Ishikawa (cell line): ENCODE data around the gene FIGN.

Experiments used
- CEBPB ChIP-seq: IDR thresholded peaks from 2 replicates; pipeline ENCODE4 v1.6.1; 2012
- CREB1 ChIP-seq: IDR thresholded peaks from 2 replicates; pipeline ENCODE4 v1.6.1; 2012; ENCODE audit warnings: low read depth
- EGR1 ChIP-seq: IDR thresholded peaks from 2 replicates; pipeline ENCODE4 v1.6.1; 2012
- EP300 ChIP-seq: IDR thresholded peaks from 2 replicates; pipeline ENCODE4 v1.6.1; 2012; ENCODE audit warnings: borderline replicate concordance
- FOXM1 ChIP-seq: IDR thresholded peaks from 2 replicates; pipeline ENCODE4 v1.6.1; 2012; ENCODE audit warnings: low read depth, borderline replicate concordance
- NFIC ChIP-seq: IDR thresholded peaks from 2 replicates; pipeline ENCODE4 v1.6.1; 2012
- RAD21 ChIP-seq: IDR thresholded peaks from 2 replicates; pipeline ENCODE4 v1.6.1; 2012; ENCODE audit warnings: low read depth
- TAF1 ChIP-seq: IDR thresholded peaks from 2 replicates; pipeline ENCODE4 v1.6.1; 2012; ENCODE audit warnings: low read depth, mild to moderate bottlenecking
- TCF12 ChIP-seq: IDR thresholded peaks from 2 replicates; pipeline ENCODE4 v1.6.1; 2012; ENCODE audit warnings: low read depth
- TEAD4 ChIP-seq: IDR thresholded peaks from 2 replicates; pipeline ENCODE4 v1.6.1; 2012
- YY1 ChIP-seq: IDR thresholded peaks from 2 replicates; pipeline ENCODE4 v1.6.1; 2012; ENCODE audit warnings: low read depth
- ZBTB7A ChIP-seq: IDR thresholded peaks from 2 replicates; pipeline ENCODE4 v1.6.1; 2012; ENCODE audit warnings: low read depth
- TF ChIP-seq, protein P1 (sequence below): IDR thresholded peaks from 2 replicates; pipeline ENCODE4 v1.6.1; 2012
- TF ChIP-seq, protein P2 (sequence below): IDR thresholded peaks from 2 replicates; pipeline ENCODE4 v1.6.1; 2012
- TF ChIP-seq, protein P3 (sequence below): IDR thresholded peaks from 2 replicates; pipeline ENCODE4 v1.6.1; 2012; ENCODE audit warnings: low read depth, mild to moderate bottlenecking

FIGN gene

DNA sequence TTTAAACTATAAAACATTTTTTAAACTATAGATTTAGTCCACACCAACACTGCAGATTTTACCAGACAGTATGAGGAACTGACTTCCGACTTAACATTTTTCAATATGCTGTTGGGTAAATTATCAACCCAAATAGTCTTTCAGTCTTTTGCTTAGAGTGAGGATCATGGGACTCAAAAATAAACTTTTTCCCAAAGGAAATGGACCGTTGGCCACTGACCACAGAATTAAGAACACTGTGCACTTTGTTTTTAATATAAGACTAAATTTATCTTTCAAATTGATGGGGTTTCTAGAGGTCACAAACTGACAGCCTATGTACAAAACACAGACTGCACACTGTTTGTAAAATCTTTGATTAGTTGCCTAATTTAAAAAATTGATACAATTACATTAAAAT, 44.9 kb downstream of the FIGN start:
- TF ChIP-seq CREB1 (no peak), ZBTB7A (no peak), FOXM1 (no peak), RAD21 (no peak), YY1 (no peak), EGR1 (no peak), NFIC (no peak)

DNA sequence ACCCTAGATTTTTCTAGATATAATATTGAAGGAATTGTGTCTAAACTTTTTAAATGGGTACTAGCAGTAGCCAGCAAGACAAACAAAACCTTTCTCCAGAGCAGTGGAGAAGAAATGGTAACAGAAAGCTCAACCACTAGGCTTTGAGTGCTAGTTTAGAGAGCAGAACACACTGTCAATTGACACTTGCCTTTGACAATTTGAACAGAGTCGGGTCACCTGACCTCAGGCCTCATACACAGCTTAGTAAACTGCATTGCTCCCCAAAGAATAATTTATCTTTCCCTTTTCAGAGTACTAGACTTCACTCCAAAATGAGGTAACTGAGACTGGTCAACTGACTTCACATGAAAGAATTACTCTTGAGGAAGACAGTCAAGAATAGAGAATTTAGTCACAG, 48.6 kb downstream of the FIGN start:
- no peak for TF ChIP-seq YY1
- TF ChIP-seq, protein P1, sequence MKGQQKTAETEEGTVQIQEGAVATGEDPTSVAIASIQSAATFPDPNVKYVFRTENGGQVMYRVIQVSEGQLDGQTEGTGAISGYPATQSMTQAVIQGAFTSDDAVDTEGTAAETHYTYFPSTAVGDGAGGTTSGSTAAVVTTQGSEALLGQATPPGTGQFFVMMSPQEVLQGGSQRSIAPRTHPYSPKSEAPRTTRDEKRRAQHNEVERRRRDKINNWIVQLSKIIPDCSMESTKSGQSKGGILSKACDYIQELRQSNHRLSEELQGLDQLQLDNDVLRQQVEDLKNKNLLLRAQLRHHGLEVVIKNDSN = 0 out of 2 replicates have a peak, but pooled peaks have one; percentile 15

DNA sequence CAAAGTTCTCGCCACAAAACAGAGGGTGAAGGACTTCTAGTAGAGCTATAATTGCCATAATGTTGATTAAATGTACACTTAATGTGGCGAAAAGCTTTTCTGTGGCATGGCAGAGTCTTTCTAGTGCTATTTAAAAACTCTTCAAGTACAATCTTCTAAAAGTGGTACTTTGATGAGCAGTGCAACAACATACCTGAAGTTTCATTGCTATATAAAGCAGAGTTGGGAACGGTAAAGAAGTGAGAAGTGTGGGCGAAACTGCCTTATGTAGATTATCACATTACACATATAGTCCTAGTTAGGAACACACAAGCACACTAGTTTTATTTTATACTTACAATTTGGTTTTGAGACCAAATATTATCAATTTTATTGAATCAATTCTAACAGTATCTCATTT, 49.5 kb downstream of the FIGN start:
- TF ChIP-seq YY1 (no peak), EP300 (no peak), FOXM1 (no peak), CREB1 (no peak), CEBPB (no peak), NFIC (no peak), TEAD4 (no peak), EGR1 (no peak), RAD21 (no peak), TAF1 (no peak), TCF12 (no peak), ZBTB7A (no peak)
- TF ChIP-seq, protein P2, sequence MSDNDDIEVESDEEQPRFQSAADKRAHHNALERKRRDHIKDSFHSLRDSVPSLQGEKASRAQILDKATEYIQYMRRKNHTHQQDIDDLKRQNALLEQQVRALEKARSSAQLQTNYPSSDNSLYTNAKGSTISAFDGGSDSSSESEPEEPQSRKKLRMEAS = no peak
- TF ChIP-seq, protein P1 = no peak
- TF ChIP-seq, protein P3, sequence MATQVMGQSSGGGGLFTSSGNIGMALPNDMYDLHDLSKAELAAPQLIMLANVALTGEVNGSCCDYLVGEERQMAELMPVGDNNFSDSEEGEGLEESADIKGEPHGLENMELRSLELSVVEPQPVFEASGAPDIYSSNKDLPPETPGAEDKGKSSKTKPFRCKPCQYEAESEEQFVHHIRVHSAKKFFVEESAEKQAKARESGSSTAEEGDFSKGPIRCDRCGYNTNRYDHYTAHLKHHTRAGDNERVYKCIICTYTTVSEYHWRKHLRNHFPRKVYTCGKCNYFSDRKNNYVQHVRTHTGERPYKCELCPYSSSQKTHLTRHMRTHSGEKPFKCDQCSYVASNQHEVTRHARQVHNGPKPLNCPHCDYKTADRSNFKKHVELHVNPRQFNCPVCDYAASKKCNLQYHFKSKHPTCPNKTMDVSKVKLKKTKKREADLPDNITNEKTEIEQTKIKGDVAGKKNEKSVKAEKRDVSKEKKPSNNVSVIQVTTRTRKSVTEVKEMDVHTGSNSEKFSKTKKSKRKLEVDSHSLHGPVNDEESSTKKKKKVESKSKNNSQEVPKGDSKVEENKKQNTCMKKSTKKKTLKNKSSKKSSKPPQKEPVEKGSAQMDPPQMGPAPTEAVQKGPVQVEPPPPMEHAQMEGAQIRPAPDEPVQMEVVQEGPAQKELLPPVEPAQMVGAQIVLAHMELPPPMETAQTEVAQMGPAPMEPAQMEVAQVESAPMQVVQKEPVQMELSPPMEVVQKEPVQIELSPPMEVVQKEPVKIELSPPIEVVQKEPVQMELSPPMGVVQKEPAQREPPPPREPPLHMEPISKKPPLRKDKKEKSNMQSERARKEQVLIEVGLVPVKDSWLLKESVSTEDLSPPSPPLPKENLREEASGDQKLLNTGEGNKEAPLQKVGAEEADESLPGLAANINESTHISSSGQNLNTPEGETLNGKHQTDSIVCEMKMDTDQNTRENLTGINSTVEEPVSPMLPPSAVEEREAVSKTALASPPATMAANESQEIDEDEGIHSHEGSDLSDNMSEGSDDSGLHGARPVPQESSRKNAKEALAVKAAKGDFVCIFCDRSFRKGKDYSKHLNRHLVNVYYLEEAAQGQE = no peak

DNA sequence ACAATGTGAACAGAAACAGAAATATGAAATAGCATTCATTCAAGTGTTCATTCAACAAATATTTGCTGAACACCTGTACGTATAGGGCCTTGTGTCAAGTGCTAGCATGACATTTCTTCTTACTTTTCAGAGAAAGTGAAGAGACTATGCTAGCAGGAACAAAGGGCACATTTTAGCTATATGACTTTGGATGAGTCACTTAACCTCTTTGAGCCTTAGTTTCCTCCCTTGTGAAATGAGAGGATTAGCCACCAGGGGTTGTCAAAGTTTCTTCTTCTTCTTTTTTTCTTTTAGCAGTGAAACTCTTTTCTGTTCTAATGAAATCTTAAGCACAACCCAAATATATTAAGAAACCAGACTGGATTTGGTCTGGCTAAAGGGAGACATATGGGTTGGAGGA, 53.1 kb downstream of the FIGN start:
- TF ChIP-seq, protein P3 = no peak
- TF ChIP-seq ZBTB7A = no peak
- TF ChIP-seq, protein P2 = no peak

DNA sequence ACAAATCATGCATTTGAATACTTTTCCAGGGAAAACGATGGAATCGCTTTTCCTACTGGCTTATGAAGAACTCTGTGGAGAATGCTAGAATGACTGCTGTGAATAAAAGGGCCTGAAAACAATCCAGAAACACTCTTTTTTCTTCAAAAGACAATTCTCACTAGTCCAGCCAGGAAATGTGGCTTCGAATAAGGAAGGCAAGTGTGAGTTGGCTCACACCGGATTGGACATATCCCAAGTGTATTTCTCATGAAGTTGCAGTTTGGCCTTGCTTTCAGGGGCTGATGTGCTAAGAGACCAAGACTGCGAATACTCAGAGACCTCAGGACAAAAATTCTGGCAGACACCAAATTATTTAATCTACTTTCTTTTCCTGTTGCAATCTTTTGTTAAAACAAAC, 54.1 kb downstream of the FIGN start:
- TF ChIP-seq, protein P1 = no peak
- no peak for TF ChIP-seq ZBTB7A
- no peak for TF ChIP-seq YY1

DNA sequence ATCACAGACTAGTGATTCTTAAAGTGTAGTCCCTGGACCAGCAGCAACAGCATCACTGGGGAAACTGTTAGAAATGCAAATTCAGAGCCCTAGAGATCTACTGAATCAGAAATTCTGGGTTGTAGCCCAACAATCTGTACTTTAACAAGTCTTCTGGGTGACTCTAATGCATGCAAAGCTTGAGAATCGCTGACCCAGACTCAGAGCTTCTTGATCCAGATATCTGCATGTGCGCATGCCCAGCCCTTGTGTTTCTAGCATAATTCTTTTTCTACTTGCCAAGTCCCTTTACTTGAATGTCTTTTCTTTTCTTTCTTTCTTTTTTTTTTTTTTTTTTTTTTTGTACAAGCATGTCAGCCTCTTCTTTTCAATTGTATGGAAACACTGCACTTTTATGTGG, 60.4 kb downstream of the FIGN start:
- TF ChIP-seq, protein P3 = no peak
- no peak for TF ChIP-seq RAD21
- no peak for TF ChIP-seq CEBPB
- no peak for TF ChIP-seq ZBTB7A
- TF ChIP-seq YY1 = no peak
- TF ChIP-seq TCF12 = no peak
- no peak for TF ChIP-seq FOXM1
- TF ChIP-seq, protein P2 = no peak
- TF ChIP-seq TAF1 = no peak
